ENCODE results near the gene UBXN7.
A peak's percentile ranks its signal among the peaks of the same experiment; 100 is the strongest.
"Not testable (repeated sequence)": the region's sequence is repeated elsewhere in the genome, so short reads cannot be mapped to it uniquely, and the experiment has no call there.

UBXN7 gene

GRCh38 chr3:196421668-196422067, 10.6 kb downstream of the UBXN7 start:
- H3K4me1 ChIP-seq (ENCODE audit: control extremely low read depth in 1 of 4, control insufficient read depth in 4 of 4, insufficient read depth in 4 of 4, low read length in 3 of 4); H3K9me3 ChIP-seq (ENCODE audit: control extremely low read depth in 1 of 5, control insufficient read depth in 4 of 5, insufficient read depth in 2 of 5, low read depth in 1 of 5, low read length in 4 of 5); H3K36me3 ChIP-seq (ENCODE audit: control insufficient read depth in 4 of 4, insufficient read depth in 4 of 4, low read length in 3 of 4); DNase-seq; H3K27ac ChIP-seq (ENCODE audit: insufficient read depth in 1 of 2, low read depth in 1 of 2, low read length in 2 of 2, poor library complexity in 1 of 2, severe bottlenecking in 2 of 2); H3K4me3 ChIP-seq (ENCODE audit: control insufficient read depth in 1 of 7, extremely low read depth in 1 of 7, insufficient read depth in 4 of 7, low read depth in 2 of 7, low read length in 6 of 7); H3K27me3 ChIP-seq (replicated peaks in 2 of 5; ENCODE audit: control insufficient read depth in 4 of 5, insufficient read depth in 5 of 5, low read length in 4 of 5); POLR2A ChIA-PET: not testable (repeated sequence)
- CTCF ChIA-PET = interaction anchor here (2.6 kb wide), 1 partner anchor 10 kb away, joined by 8 read pairs; no protein-coding TSS in a partner anchor
- WGBS (ENCODE audit: insufficient coverage) = 94% methylated on average over 3 of the region's 5 CpGs

- CTCF ChIA-PET = interaction anchor here (1.4 to 1.5 kb wide), 2 partner anchors 12 to 13 kb away, joined by 3 to 4 read pairs; partner anchors contain the start of gene UBXN7
- POLR2A ChIA-PET = no interaction called here
- no peak overlapping the region for H3K4me3 ChIP-seq (ENCODE audit: control insufficient read depth in 1 of 7, extremely low read depth in 1 of 7, insufficient read depth in 4 of 7, low read depth in 2 of 7, low read length in 6 of 7)
- no peaks in the 10 kb centered on the region for H3K9me3 ChIP-seq (ENCODE audit: control extremely low read depth in 1 of 5, control insufficient read depth in 4 of 5, insufficient read depth in 2 of 5, low read depth in 1 of 5, low read length in 4 of 5)
- no peak overlapping the region for H3K27ac ChIP-seq (ENCODE audit: insufficient read depth in 1 of 2, low read depth in 1 of 2, low read length in 2 of 2, poor library complexity in 1 of 2, severe bottlenecking in 2 of 2)
- peaks cover 0 to 7% (median 2%) of the 10 kb centered on the region in 4 experiments for H3K36me3 ChIP-seq (ENCODE audit: control insufficient read depth in 4 of 4, insufficient read depth in 4 of 4, low read length in 3 of 4)
- peaks cover 0 to 7% (median 5%) of the 10 kb centered on the region in 4 experiments for H3K4me1 ChIP-seq (ENCODE audit: control extremely low read depth in 1 of 4, control insufficient read depth in 4 of 4, insufficient read depth in 4 of 4, low read length in 3 of 4)
- 100% methylated on average over 2 of the region's 6 CpGs for WGBS (ENCODE audit: insufficient coverage)
- H3K27me3 ChIP-seq (replicated peaks in 2 of 5; ENCODE audit: control insufficient read depth in 4 of 5, insufficient read depth in 5 of 5, low read length in 4 of 5) = no peaks in the 10 kb centered on the region
- no peak for DNase-seq
These were observed 12.8 kb downstream of the UBXN7 start for GRCh38 chr3:196419386-196419785.

- CTCF ChIA-PET = interaction anchor here (1.3 to 1.4 kb wide), 2 partner anchors 11 to 20 kb away, joined by 3 to 4 read pairs; no protein-coding TSS in a partner anchor
- peaks cover 0 to 7% (median 2%) of the 10 kb centered on the region in 4 experiments for H3K36me3 ChIP-seq (ENCODE audit: control insufficient read depth in 4 of 4, insufficient read depth in 4 of 4, low read length in 3 of 4)
- 100% methylated on average over 4 of the region's 6 CpGs for WGBS (ENCODE audit: insufficient coverage)
- H3K9me3 ChIP-seq (ENCODE audit: control extremely low read depth in 1 of 5, control insufficient read depth in 4 of 5, insufficient read depth in 2 of 5, low read depth in 1 of 5, low read length in 4 of 5) = no peaks in the 10 kb centered on the region
- no peak overlapping the region for H3K4me3 ChIP-seq (ENCODE audit: control insufficient read depth in 1 of 7, extremely low read depth in 1 of 7, insufficient read depth in 4 of 7, low read depth in 2 of 7, low read length in 6 of 7)
- DNase-seq = peak in 2 of 3 donors; percentile 14 to 15
- no peaks in the 10 kb centered on the region for H3K27me3 ChIP-seq (replicated peaks in 2 of 5; ENCODE audit: control insufficient read depth in 4 of 5, insufficient read depth in 5 of 5, low read length in 4 of 5)
- H3K27ac ChIP-seq (ENCODE audit: insufficient read depth in 1 of 2, low read depth in 1 of 2, low read length in 2 of 2, poor library complexity in 1 of 2, severe bottlenecking in 2 of 2) = peak overlapping the region in 1 of 2 experiments; percentile 30
- H3K4me1 ChIP-seq (ENCODE audit: control extremely low read depth in 1 of 4, control insufficient read depth in 4 of 4, insufficient read depth in 4 of 4, low read length in 3 of 4) = peaks cover 0 to 7% (median 5%) of the 10 kb centered on the region in 4 experiments
- POLR2A ChIA-PET = no interaction called here
These were observed 13.6 kb downstream of the UBXN7 start for GRCh38 chr3:196418601-196419000.

- ChIA-PET CTCF (interaction anchor here (1.5 kb wide), 1 partner anchor 656 kb away, joined by 3 read pairs; no protein-coding TSS in a partner anchor), POLR2A (no interaction called here)
- Histone ChIP-seq H3K27me3 (replicated peaks in 2 of 5; ENCODE audit: control insufficient read depth in 4 of 5, insufficient read depth in 5 of 5, low read length in 4 of 5) (no peaks in the 10 kb centered on the region), H3K4me1 (ENCODE audit: control extremely low read depth in 1 of 4, control insufficient read depth in 4 of 4, insufficient read depth in 4 of 4, low read length in 3 of 4) (peaks cover 0 to 4% (median 0%) of the 10 kb centered on the region in 4 experiments), H3K4me3 (ENCODE audit: control insufficient read depth in 1 of 7, extremely low read depth in 1 of 7, insufficient read depth in 4 of 7, low read depth in 2 of 7, low read length in 6 of 7) (no peak overlapping the region), H3K36me3 (ENCODE audit: control insufficient read depth in 4 of 4, insufficient read depth in 4 of 4, low read length in 3 of 4) (peaks cover 0 to 3% (median under 1%) of the 10 kb centered on the region in 4 experiments), H3K9me3 (ENCODE audit: control extremely low read depth in 1 of 5, control insufficient read depth in 4 of 5, insufficient read depth in 2 of 5, low read depth in 1 of 5, low read length in 4 of 5) (peaks cover 0 to 3% (median 2%) of the 10 kb centered on the region in 5 experiments), H3K27ac (ENCODE audit: insufficient read depth in 1 of 2, low read depth in 1 of 2, low read length in 2 of 2, poor library complexity in 1 of 2, severe bottlenecking in 2 of 2) (no peak overlapping the region)
- no CpG with 5 or more reads among the region's 3 CpGs for WGBS (ENCODE audit: insufficient coverage)
- no peak for DNase-seq
These were observed 17.8 kb downstream of the UBXN7 start for GRCh38 chr3:196414469-196414868.

GRCh38 chr3:196412704-196413103, 19.5 kb downstream of the UBXN7 start:
- CTCF ChIA-PET = no interaction called here

GRCh38 chr3:196409409-196409808, 22.8 kb downstream of the UBXN7 start:
- peaks cover 0 to 14% (median 3%) of the 10 kb centered on the region in 5 experiments for H3K9me3 ChIP-seq (ENCODE audit: control extremely low read depth in 1 of 5, control insufficient read depth in 4 of 5, insufficient read depth in 2 of 5, low read depth in 1 of 5, low read length in 4 of 5)
- H3K27ac ChIP-seq (ENCODE audit: insufficient read depth in 1 of 2, low read depth in 1 of 2, low read length in 2 of 2, poor library complexity in 1 of 2, severe bottlenecking in 2 of 2) = no peak overlapping the region
- H3K36me3 ChIP-seq (ENCODE audit: control insufficient read depth in 4 of 4, insufficient read depth in 4 of 4, low read length in 3 of 4) = peaks cover 3 to 25% (median 6%) of the 10 kb centered on the region in 4 experiments
- ChIA-PET POLR2A (no interaction called here), CTCF (no interaction called here)
- no peaks in the 10 kb centered on the region for H3K4me1 ChIP-seq (ENCODE audit: control extremely low read depth in 1 of 4, control insufficient read depth in 4 of 4, insufficient read depth in 4 of 4, low read length in 3 of 4)
- no peak for DNase-seq
- H3K27me3 ChIP-seq (replicated peaks in 2 of 5; ENCODE audit: control insufficient read depth in 4 of 5, insufficient read depth in 5 of 5, low read length in 4 of 5) = no peaks in the 10 kb centered on the region
- H3K4me3 ChIP-seq (ENCODE audit: control insufficient read depth in 1 of 7, extremely low read depth in 1 of 7, insufficient read depth in 4 of 7, low read depth in 2 of 7, low read length in 6 of 7) = no peak overlapping the region
- WGBS (ENCODE audit: insufficient coverage) = 100% methylated on average over 1 of the region's 1 CpG

More at GRCh38 chr3:196412704-196413103, 19.5 kb downstream of the UBXN7 start:
- peaks cover 0 to 3% (median 0%) of the 10 kb centered on the region in 4 experiments for H3K36me3 ChIP-seq (ENCODE audit: control insufficient read depth in 4 of 4, insufficient read depth in 4 of 4, low read length in 3 of 4)
- H3K27me3 ChIP-seq (replicated peaks in 2 of 5; ENCODE audit: control insufficient read depth in 4 of 5, insufficient read depth in 5 of 5, low read length in 4 of 5) = no peaks in the 10 kb centered on the region
- H3K4me3 ChIP-seq (ENCODE audit: control insufficient read depth in 1 of 7, extremely low read depth in 1 of 7, insufficient read depth in 4 of 7, low read depth in 2 of 7, low read length in 6 of 7) = no peak overlapping the region
- 100% methylated on average over 1 of the region's 5 CpGs for whole genome bisulfite sequencing (ENCODE audit: insufficient coverage)
- POLR2A ChIA-PET = no interaction called here
- H3K27ac ChIP-seq (ENCODE audit: insufficient read depth in 1 of 2, low read depth in 1 of 2, low read length in 2 of 2, poor library complexity in 1 of 2, severe bottlenecking in 2 of 2) = no peak overlapping the region
- no peak for DNase-seq
- peaks cover 0 to 4% (median 0%) of the 10 kb centered on the region in 4 experiments for H3K4me1 ChIP-seq (ENCODE audit: control extremely low read depth in 1 of 4, control insufficient read depth in 4 of 4, insufficient read depth in 4 of 4, low read length in 3 of 4)
- H3K9me3 ChIP-seq (ENCODE audit: control extremely low read depth in 1 of 5, control insufficient read depth in 4 of 5, insufficient read depth in 2 of 5, low read depth in 1 of 5, low read length in 4 of 5) = peaks cover 0 to 14% (median 3%) of the 10 kb centered on the region in 5 experiments

DNA sequence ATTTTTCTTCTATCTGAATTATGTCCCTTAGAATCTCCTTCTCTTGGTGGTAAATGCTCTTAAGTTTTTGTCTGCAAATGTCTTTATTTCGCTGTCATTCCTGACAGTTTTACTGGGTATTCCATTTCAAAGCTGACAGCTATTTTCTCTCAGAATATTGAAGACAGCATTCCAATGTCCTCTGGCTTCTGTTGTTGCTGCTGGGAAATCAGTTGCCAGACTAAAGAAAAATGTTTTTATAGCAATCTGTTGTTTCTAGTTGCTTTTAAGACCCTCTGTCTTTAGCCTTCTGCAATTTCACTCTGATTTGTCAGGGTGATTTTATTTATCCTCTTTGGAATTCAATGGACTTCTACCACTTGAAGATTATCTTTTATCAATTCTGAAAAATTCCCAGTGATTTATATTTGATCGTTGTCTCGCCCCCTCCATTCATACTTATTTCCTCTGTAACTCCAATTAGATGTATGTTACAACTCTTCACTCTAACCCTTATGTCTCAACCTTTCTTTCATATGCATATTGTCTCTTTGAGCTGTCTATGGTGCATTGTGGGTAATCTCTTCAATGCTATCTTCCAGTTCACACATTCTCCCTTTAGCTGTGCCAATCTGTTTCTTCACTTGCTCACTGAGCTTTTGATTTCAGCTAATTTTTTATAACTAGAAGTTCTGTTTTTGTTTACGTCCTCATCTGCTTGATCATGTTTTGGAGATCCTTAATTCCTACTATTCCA, 23.5 kb downstream of the UBXN7 start:
- no peak overlapping the region for H3K27ac ChIP-seq (ENCODE audit: insufficient read depth in 1 of 2, low read depth in 1 of 2, low read length in 2 of 2, poor library complexity in 1 of 2, severe bottlenecking in 2 of 2)
- ChIA-PET POLR2A (no interaction called here), CTCF (no interaction called here)
- H3K27me3 ChIP-seq (replicated peaks in 2 of 5; ENCODE audit: control insufficient read depth in 4 of 5, insufficient read depth in 5 of 5, low read length in 4 of 5) = no peaks in the 10 kb centered on the region
- H3K4me1 ChIP-seq (ENCODE audit: control extremely low read depth in 1 of 4, control insufficient read depth in 4 of 4, insufficient read depth in 4 of 4, low read length in 3 of 4) = no peaks in the 10 kb centered on the region
- 100% methylated on average over 1 of the region's 4 CpGs for WGBS (ENCODE audit: insufficient coverage)
- peaks cover 3 to 25% (median 6%) of the 10 kb centered on the region in 4 experiments for H3K36me3 ChIP-seq (ENCODE audit: control insufficient read depth in 4 of 4, insufficient read depth in 4 of 4, low read length in 3 of 4)
- DNase-seq = no peak
- no peak overlapping the region for H3K4me3 ChIP-seq (ENCODE audit: control insufficient read depth in 1 of 7, extremely low read depth in 1 of 7, insufficient read depth in 4 of 7, low read depth in 2 of 7, low read length in 6 of 7)
- peaks cover 0 to 14% (median 3%) of the 10 kb centered on the region in 5 experiments for H3K9me3 ChIP-seq (ENCODE audit: control extremely low read depth in 1 of 5, control insufficient read depth in 4 of 5, insufficient read depth in 2 of 5, low read depth in 1 of 5, low read length in 4 of 5)
